HG02571 (cell line): ENCODE data around the gene TRMT10B.
"Not testable (repeated sequence)": the region's sequence is repeated elsewhere in the genome, so short reads cannot be mapped to it uniquely, and the experiment has no call there.

ENCODE experiments used
- ATAC-seq: cut with Tn5 transposase; IDR thresholded peaks from one replicate; pipeline ENCODE4 v1.9.1; 2021; ENCODE audit warnings: mild to moderate bottlenecking, moderate library complexity; ENCODE audit not compliant: unreplicated experiment

The TRMT10B gene

GRCh38 chr9:37751186-37751585, 2.4 kb upstream of the TRMT10B start:
- no peak for ATAC-seq

GRCh38 chr9:37751704-37752103, 1.9 kb upstream of the TRMT10B start:
- ATAC-seq = not testable (repeated sequence)

GRCh38 chr9:37752112-37752511, 1.5 kb upstream of the TRMT10B start:
- ATAC-seq = not testable (repeated sequence)

- no peak for ATAC-seq
Observed at GRCh38 chr9:37752642-37753488, 740 bp upstream of the TRMT10B start.

GRCh38 chr9:37758747-37759146, 5.1 kb downstream of the TRMT10B start:
- ATAC-seq = no peak

GRCh38 chr9:37760416-37761161, 7.0 kb downstream of the TRMT10B start:
- ATAC-seq = no peak

- ATAC-seq = no peak
Observed at GRCh38 chr9:37761511-37761910, 7.9 kb downstream of the TRMT10B start.

GRCh38 chr9:37765263-37765662, 11.7 kb downstream of the TRMT10B start:
- ATAC-seq = not testable (repeated sequence)

- no peak for ATAC-seq
Observed at GRCh38 chr9:37769306-37769705, 15.7 kb downstream of the TRMT10B start.

- no peak for ATAC-seq
Observed at GRCh38 chr9:37769995-37770394, 16.4 kb downstream of the TRMT10B start.

- no peak for ATAC-seq
Observed at GRCh38 chr9:37775216-37775919, 21.8 kb downstream of the TRMT10B start.

- ATAC-seq = no peak
Observed at GRCh38 chr9:37776328-37776727, 22.7 kb downstream of the TRMT10B start.

GRCh38 chr9:37778534-37778933, 24.9 kb downstream of the TRMT10B start:
- ATAC-seq = no peak

GRCh38 chr9:37784291-37784615, 30.6 kb downstream of the TRMT10B start:
- no peak for ATAC-seq

GRCh38 chr9:37784616-37785483, 31.2 kb downstream of the TRMT10B start, which contains the start of gene EXOSC3:
TSS of gene EXOSC3 (minus strand) at chr9:37785064. CDS start at chr9:37785044, 20 bp downstream.
- ATAC-seq = peak; percentile 92

- no peak for ATAC-seq
Observed at GRCh38 chr9:37787059-37787458, 33.5 kb downstream of the TRMT10B start.

- no peak for ATAC-seq
Observed at GRCh38 chr9:37788332-37788731, 34.7 kb downstream of the TRMT10B start.

GRCh38 chr9:37790096-37790495, 36.5 kb downstream of the TRMT10B start:
- ATAC-seq = no peak

GRCh38 chr9:37792122-37792521, 38.5 kb downstream of the TRMT10B start:
- ATAC-seq = no peak

GRCh38 chr9:37796232-37796631, 42.6 kb downstream of the TRMT10B start:
- no peak for ATAC-seq

- no peak for ATAC-seq
Observed at GRCh38 chr9:37798677-37799076, 45.1 kb downstream of the TRMT10B start.
